MCF 10A (cell line): ENCODE measurements around the gene GFER. TPM values are rescaled to one million over a fixed set of nuclear protein-coding genes. Genes with fewer than 3 reads are reported as not detected.

Experiments
- BruUV-seq: library from RNA; stranded (reverse); fragments of 400-500 nt; replicated peaks from 2 replicates; lab custom pipeline; 2021; lab: Mats Ljungman, UMichigan
- CTCF ChIA-PET: fragments of 300-600 bp; sonication (Branson Sonifier 250); formaldehyde crosslinking; extraction: SDS; loops from one replicate; lab custom pipeline; 2021; ENCODE audit warnings: antibody characterized with exemption, inconsistent platforms; lab: Yijun Ruan, JAX
- POLR2A ChIA-PET: fragments of 300-600, 350-650 bp; sonication (Branson Sonifier 250); formaldehyde crosslinking; extraction: SDS; loops from one replicate; lab custom pipeline; 2020; ENCODE audit warnings: antibody characterized with exemption, inconsistent platforms; lab: Yijun Ruan, JAX
- DNase-seq: peaks from one replicate; pipeline ENCODE4 v3.0.0-alpha.2; 2018; ENCODE audit not compliant: unreplicated experiment
- H3K27ac Mint-ChIP-seq: one replicate; pipeline ENCODE4 v1.8.0; 2022; ENCODE audit warnings: mild to moderate bottlenecking, low read depth, mixed read lengths; ENCODE audit not compliant: unreplicated experiment
- H3K27me3 Mint-ChIP-seq: one replicate; pipeline ENCODE4 v1.8.0; 2022; ENCODE audit warnings: mixed read lengths; ENCODE audit not compliant: insufficient read depth, unreplicated experiment
- H3K36me3 Mint-ChIP-seq: one replicate; pipeline ENCODE4 v1.8.0; 2022; ENCODE audit warnings: mild to moderate bottlenecking, moderate library complexity, mixed read lengths; ENCODE audit not compliant: insufficient read depth, unreplicated experiment
- H3K4me1 Mint-ChIP-seq: one replicate; pipeline ENCODE4 v1.8.0; 2022; ENCODE audit warnings: mixed read lengths; ENCODE audit not compliant: insufficient read depth, unreplicated experiment
- H3K4me3 Mint-ChIP-seq: one replicate; pipeline ENCODE4 v1.8.0; 2022; ENCODE audit warnings: mild to moderate bottlenecking, moderate library complexity, mixed read lengths; ENCODE audit not compliant: unreplicated experiment
- H3K9me3 Mint-ChIP-seq: one replicate; pipeline ENCODE4 v1.8.0; 2022; ENCODE audit warnings: mixed read lengths; ENCODE audit not compliant: unreplicated experiment
- intact Hi-C: fragments of 100-400 bp; cut with micrococcal nuclease; formaldehyde crosslinking; loops from 2 replicates; pipeline ENCODE4 v1.14.1; 2022
- total RNA-seq: library from RNA; stranded (reverse); gene quantifications from 2 replicates; pipeline ENCODE4 v1.2.3, GENCODE V29; 2022
- TF ChIP-seq, protein P1 (sequence below): fragments of 200-600 bp; IDR thresholded peaks from one replicate; pipeline ENCODE4 v1.8.0; 2022; ENCODE audit warnings: antibody characterized with exemption, mild to moderate bottlenecking; ENCODE audit not compliant: unreplicated experiment

Gene GFER
- total RNA-seq, 1 experiment from 2014 or later = 40.8 TPM

DNA sequence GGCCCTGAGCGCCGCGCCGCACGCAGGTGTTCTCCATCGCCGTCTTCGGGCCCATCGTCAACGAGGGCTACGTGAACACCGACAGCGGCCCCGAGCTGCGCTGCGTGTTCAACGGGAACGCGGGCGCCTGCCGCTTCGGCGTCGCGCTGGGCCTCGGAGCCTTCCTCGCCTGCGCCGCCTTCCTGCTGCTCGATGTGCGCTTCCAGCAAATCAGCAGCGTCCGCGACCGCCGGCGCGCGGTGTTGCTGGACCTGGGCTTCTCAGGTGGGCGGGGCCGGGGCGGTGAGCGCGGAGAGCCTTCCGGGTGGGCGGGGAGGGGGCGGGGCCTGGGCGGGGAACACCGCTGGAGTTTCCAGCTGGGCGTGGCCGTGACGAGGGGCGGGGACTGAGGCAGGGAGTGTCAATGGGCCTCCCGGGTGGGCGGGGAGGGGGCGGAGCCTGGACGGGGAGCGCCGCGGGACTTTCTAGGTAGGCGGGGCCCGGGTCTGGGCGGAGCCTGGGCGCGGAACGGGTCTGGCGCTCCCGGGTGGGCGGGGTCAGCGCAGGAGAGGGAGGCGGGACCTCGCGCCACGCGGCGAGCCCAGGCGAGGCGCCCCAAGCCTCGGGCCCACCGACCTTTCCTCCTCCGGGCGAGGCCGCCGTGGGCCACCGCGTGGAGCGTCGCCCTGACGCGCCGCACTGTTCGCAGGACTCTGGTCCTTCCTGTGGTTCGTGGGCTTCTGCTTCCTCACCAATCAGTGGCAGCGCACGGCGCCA is 8.1 kb downstream of the GFER start:
- ChIA-PET POLR2A (no interaction called here), CTCF (interaction anchor here (0.6 to 1.5 kb wide), 2 partner anchors 12 to 159 kb away, joined by 3 to 6 read pairs; no protein-coding TSS in a partner anchor)
- TF ChIP-seq, protein P1, sequence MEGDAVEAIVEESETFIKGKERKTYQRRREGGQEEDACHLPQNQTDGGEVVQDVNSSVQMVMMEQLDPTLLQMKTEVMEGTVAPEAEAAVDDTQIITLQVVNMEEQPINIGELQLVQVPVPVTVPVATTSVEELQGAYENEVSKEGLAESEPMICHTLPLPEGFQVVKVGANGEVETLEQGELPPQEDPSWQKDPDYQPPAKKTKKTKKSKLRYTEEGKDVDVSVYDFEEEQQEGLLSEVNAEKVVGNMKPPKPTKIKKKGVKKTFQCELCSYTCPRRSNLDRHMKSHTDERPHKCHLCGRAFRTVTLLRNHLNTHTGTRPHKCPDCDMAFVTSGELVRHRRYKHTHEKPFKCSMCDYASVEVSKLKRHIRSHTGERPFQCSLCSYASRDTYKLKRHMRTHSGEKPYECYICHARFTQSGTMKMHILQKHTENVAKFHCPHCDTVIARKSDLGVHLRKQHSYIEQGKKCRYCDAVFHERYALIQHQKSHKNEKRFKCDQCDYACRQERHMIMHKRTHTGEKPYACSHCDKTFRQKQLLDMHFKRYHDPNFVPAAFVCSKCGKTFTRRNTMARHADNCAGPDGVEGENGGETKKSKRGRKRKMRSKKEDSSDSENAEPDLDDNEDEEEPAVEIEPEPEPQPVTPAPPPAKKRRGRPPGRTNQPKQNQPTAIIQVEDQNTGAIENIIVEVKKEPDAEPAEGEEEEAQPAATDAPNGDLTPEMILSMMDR = no peak
- Mint-ChIP-seq H3K4me1 (peaks cover 18% of the 10 kb centered on the region), H3K4me3 (no peak overlapping the region), H3K27ac (no peak overlapping the region), H3K36me3 (peaks cover 37% of the 10 kb centered on the region), H3K27me3 (no peaks in the 10 kb centered on the region), H3K9me3 (no peaks in the 10 kb centered on the region)
- intact Hi-C loops = no loop called here
- peak; percentile 79 for DNase-seq
- BruUV-seq = no TSS peak

DNA sequence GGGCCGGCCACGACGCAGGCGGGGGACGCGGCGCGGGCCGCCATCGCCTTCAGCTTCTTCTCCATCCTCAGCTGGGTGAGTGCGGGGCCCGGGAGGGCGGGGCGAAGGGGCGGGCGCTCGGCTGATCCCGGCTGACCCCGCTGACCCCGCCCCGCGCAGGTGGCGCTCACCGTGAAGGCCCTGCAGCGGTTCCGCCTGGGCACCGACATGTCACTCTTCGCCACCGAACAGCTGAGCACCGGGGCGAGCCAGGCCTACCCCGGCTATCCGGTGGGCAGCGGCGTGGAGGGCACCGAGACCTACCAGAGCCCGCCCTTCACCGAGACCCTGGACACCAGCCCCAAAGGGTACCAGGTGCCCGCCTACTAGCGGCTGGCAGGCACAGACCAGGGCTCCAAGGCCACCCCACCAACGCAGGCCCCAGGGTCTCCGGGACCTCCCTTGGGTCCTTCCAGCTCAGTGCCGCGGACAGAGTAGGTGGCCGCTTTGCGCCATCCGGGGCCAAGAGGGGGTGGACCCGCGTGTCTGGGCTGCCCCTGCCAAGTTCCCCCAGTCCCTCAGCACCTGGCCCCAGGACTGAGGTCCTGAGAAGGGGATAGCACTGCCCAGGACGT is 8.8 kb downstream of the GFER start:
- H3K4me3 Mint-ChIP-seq = no peak overlapping the region
- no peak overlapping the region for H3K27ac Mint-ChIP-seq
- POLR2A ChIA-PET = interaction anchor here (1.1 to 1.2 kb wide), 2 partner anchors 9 to 21 kb away, joined by 7 to 9 read pairs; partner anchors contain the start of genes GFER and TBL3
- CTCF ChIA-PET = interaction anchor here (0.6 to 1.5 kb wide), 4 partner anchors 11 to 979 kb away, joined by 3 to 6 read pairs (median 3); no protein-coding TSS in a partner anchor
- peaks cover 18% of the 10 kb centered on the region for H3K4me1 Mint-ChIP-seq
- TF ChIP-seq, protein P1 = no peak
- no peaks in the 10 kb centered on the region for H3K27me3 Mint-ChIP-seq
- H3K36me3 Mint-ChIP-seq = peaks cover 38% of the 10 kb centered on the region
- intact Hi-C loops = no loop called here
- DNase-seq = no peak
- no peaks in the 10 kb centered on the region for H3K9me3 Mint-ChIP-seq
- no TSS peak for BruUV-seq

DNA sequence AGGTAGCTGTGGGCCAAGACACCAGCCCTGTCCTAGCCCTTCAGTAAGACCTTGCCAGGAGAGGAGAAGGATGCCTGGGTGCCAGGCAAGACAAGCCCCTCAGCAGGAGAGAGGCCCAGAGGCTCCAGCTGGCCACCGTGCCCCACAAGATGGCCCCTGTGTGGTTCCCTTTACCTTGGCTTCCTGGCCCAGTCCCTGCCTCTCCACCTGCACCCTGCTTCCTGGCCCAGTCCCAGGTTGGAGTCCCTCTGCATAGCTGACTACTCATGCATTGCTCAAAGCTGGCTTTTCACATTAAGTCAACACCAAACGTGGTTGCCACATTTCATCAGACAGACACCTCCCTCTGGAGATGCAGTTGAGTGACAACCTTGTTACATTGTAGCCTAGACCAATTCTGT is 9.7 kb downstream of the GFER start:
- Mint-ChIP-seq H3K9me3 (no peaks in the 10 kb centered on the region), H3K27ac (peak overlapping the region; percentile 80), H3K4me3 (no peak overlapping the region), H3K36me3 (peaks cover 41% of the 10 kb centered on the region), H3K27me3 (no peaks in the 10 kb centered on the region), H3K4me1 (peaks cover 14% of the 10 kb centered on the region)
- ChIA-PET POLR2A (interaction anchor here (1.0 to 4.8 kb wide), 7 partner anchors 9 to 29 kb away, joined by 3 to 41 read pairs (median 4); partner anchors contain the start of genes GFER, RPS2, TBL3 and ZNF598), CTCF (interaction anchor here (0.6 to 1.5 kb wide), 2 partner anchors 10 to 978 kb away, joined by 3 to 6 read pairs; no protein-coding TSS in a partner anchor)
- TF ChIP-seq, protein P1 = no peak
- DNase-seq = peak; percentile 88
- BruUV-seq = no TSS peak
- intact Hi-C loops = no loop called here
